HG02840 (cell line): ENCODE measurements around the gene HLX.

Experiments
- ATAC-seq: cut with Tn5 transposase; IDR thresholded peaks from one replicate; pipeline ENCODE4 v1.9.1; 2021; ENCODE audit warnings: mild to moderate bottlenecking, moderate library complexity, moderate number of reproducible peaks; ENCODE audit not compliant: unreplicated experiment, low FRiP score

HLX gene

DNA sequence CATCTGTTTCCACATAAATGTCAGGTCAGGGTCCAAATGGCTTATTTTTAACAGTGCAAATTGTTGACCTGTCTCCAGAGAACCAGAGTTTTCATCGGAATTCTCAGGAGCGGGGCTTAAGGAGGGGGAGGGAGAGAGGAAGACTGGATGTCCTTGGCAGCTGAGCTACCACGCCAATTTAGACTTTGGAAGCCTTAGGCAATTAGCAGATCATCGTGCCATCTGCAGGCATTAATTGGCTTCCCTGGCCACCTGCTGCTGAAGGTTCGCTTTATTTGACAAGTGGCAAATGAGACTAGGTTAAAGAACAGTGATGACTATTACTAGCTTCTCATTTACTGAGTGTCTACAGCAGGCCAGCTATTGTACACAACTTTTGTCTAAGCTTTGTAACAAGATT, 43.7 kb downstream of the HLX start:
- no peak for ATAC-seq

DNA sequence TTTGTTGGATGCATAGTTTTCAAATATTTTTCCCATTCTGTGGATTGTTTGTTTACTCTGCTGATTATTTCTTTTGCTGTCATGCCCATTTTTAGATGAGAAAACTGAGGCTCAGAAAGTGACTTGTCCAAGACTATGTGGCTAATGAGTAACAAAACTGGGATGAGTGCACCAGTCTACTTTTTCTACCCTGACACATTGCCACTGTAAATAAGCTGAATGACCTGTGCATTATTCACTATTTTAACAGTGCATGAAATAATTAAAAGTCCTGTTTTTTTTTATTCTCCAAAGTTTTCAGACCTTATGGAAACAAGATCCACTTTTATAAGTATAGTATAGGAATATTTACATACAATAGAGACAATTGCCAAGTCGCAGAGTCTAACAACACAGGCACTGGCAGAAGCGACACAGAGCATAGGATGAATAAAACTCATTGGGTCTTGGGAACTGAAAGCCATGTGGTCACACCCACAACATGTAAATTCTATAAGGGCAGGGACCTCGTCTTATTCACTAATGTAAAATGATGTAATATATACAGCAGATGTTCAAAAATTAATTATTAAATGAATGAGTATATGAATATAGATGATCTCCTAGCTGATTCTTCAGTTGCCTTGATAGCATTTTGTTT, 45.2 kb downstream of the HLX start:
- ATAC-seq, result no peak

GRCh38 chr1:220925707-220926106, 46.5 kb downstream of the HLX start:
- no peak for ATAC-seq

DNA sequence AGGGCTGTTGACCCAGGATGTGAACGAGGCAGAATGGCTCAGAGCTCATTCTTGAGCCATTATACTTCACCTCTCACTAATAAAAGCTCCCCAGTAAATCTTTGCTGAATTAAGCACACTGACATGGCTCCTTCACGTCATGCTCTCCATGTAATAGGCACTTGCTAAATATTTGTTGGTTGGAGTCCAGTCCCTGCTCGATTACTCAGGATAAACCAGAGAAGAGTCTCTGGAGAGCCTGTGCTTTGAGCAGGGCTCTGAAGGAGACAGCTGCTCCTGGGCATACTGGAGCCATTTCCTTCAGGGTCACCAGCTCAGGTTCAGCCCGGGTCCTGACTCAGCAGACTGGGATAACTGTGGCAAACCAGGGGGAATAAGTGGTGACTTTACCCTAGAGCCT, 46.9 kb downstream of the HLX start:
- no peak for ATAC-seq

DNA sequence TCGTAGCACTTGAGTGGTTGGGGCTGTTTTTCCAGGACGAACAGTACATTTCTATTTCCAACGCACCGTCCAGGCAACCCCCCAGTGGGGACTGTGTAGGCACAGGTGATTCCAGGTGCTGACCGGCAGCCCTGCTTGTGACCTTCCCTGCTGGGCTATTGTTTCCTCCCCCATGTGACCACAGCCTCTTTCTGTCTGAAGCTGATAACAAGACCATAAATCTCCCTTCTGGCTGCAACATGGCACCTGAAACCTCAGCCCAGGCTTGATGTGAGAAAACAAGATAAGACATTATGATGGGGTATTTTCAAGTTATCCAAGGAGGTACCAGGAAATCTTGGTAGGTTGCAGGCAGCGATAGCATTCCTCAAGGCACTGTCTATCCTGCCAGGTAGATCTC, 48.2 kb downstream of the HLX start:
- no peak for ATAC-seq

- ATAC-seq, result no peak
These were observed 49.1 kb downstream of the HLX start for GRCh38 chr1:220928320-220928719.

GRCh38 chr1:220928725-220929300, 49.6 kb downstream of the HLX start:
- no peak for ATAC-seq

DNA sequence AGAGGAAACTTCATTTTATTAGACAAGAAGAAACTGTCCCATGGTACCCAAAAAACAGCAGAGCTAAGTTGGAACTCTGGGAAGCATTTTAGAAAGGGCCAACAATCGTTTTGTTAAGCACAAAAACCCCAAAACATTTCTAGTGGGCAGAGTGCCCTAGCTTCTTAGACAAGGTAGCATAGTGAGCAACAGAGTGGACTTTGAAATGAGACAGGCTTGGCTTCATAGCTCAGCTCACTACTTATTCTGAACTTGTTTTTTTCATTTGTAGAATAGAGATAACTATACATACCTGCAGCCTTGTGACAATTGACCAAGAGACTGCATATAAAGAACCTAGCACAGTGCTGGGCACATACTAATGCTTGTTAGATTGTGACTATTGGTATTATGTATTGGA, 50.1 kb downstream of the HLX start:
- no peak for ATAC-seq
